Measurements from ENCODE around the gene ME3.

DNA sequence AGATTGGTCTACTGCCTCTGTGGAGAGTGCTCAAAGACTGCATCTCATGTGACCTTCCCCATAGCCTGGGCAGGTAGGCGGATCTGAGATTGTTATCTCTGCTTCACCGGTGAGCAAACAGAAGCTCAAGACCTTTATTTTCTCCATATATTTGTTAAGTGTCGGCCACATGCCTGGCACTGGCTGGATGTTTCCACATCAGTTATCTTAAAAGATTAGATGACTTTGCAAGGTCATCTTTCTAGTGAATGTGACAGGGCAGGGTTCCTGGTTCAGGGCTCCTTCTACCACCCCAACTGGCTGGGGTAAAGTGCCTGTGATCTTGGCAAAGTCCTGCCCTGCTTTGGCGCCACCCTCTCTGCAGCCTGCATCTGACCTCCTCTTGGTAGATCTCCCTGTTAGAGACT is 172.7 kb downstream of the ME3 start:
- TF ChIP-seq SUZ12 (IDR thresholded peaks at IDR 0.05; ENCODE audit: extremely low read depth, insufficient read depth, insufficient read length) (no peak), YY1 (IDR thresholded peaks at IDR 0.05; ENCODE audit: insufficient read depth, insufficient read length) (no peak), ZNF274 (IDR thresholded peaks at IDR 0.05; ENCODE audit: low read depth, low read length) (no peak)
